Activated CD4-positive, alpha-beta memory T cell treated with anti-CD3 and anti-CD28 coated beads, Interleukin-2, amount 10 ng/mL, durations not matched to agents 7 days and 5 days (primary cell): Measurements from ENCODE around the gene PRELID3B. TPM values are rescaled to one million over a fixed set of nuclear protein-coding genes. Genes with fewer than 3 reads are reported as not detected.
A peak's percentile ranks its signal among the peaks of the same experiment; 100 is the strongest.

Source experiments
- CTCF ChIA-PET: fragments of 350-600 bp; sonication (Branson Sonifier 250); formaldehyde crosslinking; loops from one replicate; lab custom pipeline; 2021; ENCODE audit warnings: antibody characterized with exemption, inconsistent platforms; lab: Charles Lee
- POLR2A ChIA-PET: fragments of 350-600 bp; sonication (Branson Sonifier 250); formaldehyde crosslinking; loops from one replicate; lab custom pipeline; 2021; ENCODE audit warnings: antibody characterized with exemption; lab: Charles Lee
- DNase-seq: peaks from one replicate; pipeline ENCODE4 v3.0.0-alpha.2; 2020
- H3K27ac Mint-ChIP-seq: one replicate; pipeline ENCODE4 v1.8.0; 2021; ENCODE audit warnings: mild to moderate bottlenecking, mixed read lengths
- H3K27me3 Mint-ChIP-seq: one replicate; pipeline ENCODE4 v1.8.0; 2021; ENCODE audit warnings: mixed read lengths
- H3K36me3 Mint-ChIP-seq: one replicate; pipeline ENCODE4 v1.8.0; 2021; ENCODE audit warnings: low read depth, mixed read lengths
- H3K4me1 Mint-ChIP-seq: one replicate; pipeline ENCODE4 v1.8.0; 2021; ENCODE audit warnings: mixed read lengths
- H3K4me3 Mint-ChIP-seq: one replicate; pipeline ENCODE4 v1.8.0; 2021; ENCODE audit warnings: mild to moderate bottlenecking, mixed read lengths
- H3K9me3 Mint-ChIP-seq: one replicate; pipeline ENCODE4 v1.8.0; 2021; ENCODE audit warnings: mixed read lengths
- total RNA-seq, 2 experiments: library from RNA; stranded (reverse); gene quantifications; one replicate each; pipeline ENCODE4 v1.2.3, GENCODE V29; 2021

PRELID3B gene
- 10 to 100 TPM; 88.6 to 88.7 TPM for total RNA-seq

DNA sequence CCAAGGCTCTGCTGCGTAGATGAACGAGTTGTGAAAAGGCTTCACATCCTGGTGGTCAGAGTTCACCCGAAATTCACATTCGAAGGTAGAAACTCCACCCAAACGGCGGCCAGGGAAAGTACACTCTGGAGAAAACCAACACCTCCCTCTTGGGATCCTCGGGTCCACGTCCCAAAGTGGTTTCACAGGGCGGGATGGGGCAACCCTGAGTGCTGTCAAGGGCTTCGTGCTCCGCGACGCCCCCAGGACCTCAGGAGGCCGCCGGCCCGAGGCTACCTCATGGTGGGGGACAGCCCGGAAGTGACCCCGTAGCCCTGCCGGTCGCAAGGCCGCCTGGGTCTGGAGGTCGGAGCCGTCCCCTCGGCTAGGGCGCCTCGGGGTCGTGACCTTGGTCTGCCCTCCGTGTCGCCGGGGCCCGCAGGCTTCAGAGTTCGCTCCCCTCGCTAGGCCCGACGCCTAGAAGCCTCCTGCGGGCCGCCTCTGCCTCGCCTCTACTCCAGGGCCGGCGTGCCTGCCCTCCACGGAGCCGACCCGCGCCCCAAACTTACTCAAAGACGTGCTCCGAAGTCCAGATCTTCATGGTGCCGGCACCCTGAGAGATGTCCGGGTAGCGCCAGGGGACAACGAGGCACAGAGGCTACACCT lies at the start of gene PRELID3B:
TSS of gene PRELID3B (minus strand) at position 636 of the 645 bp plus-strand sequence. CDS start at position 580, 56 bp downstream.
- ChIA-PET POLR2A (interaction anchor here (1.5 to 4.8 kb wide), 7 partner anchors 10 to 153 kb away, joined by 3 to 80 read pairs (median 12); partner anchors contain the start of genes ATP5F1E, NELFCD and ZNF831), CTCF (interaction anchor here (1.4 to 3.9 kb wide), 2 partner anchors 10 to 165 kb away, joined by 3 to 21 read pairs; partner anchors contain the start of gene ATP5F1E)
- no peaks in the 10 kb centered on the region for H3K9me3 Mint-ChIP-seq
- H3K27ac Mint-ChIP-seq = peak within 1 kb of the TSS; percentile 83
- H3K4me1 Mint-ChIP-seq = peaks cover 55% of the 10 kb centered on the region
- no peaks in the 10 kb centered on the region for H3K27me3 Mint-ChIP-seq
- peak within 1 kb of the TSS; percentile 90 for H3K4me3 Mint-ChIP-seq
- DNase-seq = no peak
- peaks cover 30% of the 10 kb centered on the region for H3K36me3 Mint-ChIP-seq

GRCh38 chr20:59087829-59088433 lies 45.3 kb upstream of the PRELID3B start:
- POLR2A ChIA-PET = interaction anchor here (0.8 to 2.2 kb wide), 7 partner anchors 44 to 134 kb away, joined by 3 to 10 read pairs (median 5); partner anchors contain the start of genes ATP5F1E and ZNF831
- Mint-ChIP-seq H3K27ac (no peak overlapping the region), H3K27me3 (peaks cover 18% of the 10 kb centered on the region), H3K9me3 (no peaks in the 10 kb centered on the region), H3K4me1 (peaks cover 3% of the 10 kb centered on the region), H3K4me3 (no peak overlapping the region), H3K36me3 (no peaks in the 10 kb centered on the region)
- DNase-seq = peak; percentile 84
- CTCF ChIA-PET = interaction anchor here (0.7 to 3.6 kb wide), 35 partner anchors 8 to 733 kb away, joined by 3 to 137 read pairs (median 4); partner anchors contain the start of gene ZNF831

GRCh38 chr20:59086923-59087322 lies 44.3 kb upstream of the PRELID3B start:
- peaks cover 19% of the 10 kb centered on the region for H3K27me3 Mint-ChIP-seq
- no peak overlapping the region for H3K4me3 Mint-ChIP-seq
- H3K27ac Mint-ChIP-seq = no peak overlapping the region
- H3K4me1 Mint-ChIP-seq = peaks cover 3% of the 10 kb centered on the region
- DNase-seq = no peak
- ChIA-PET POLR2A (interaction anchor here (1.5 to 2.2 kb wide), 3 partner anchors 43 to 121 kb away, joined by 3 to 10 read pairs (median 6); partner anchors contain the start of gene ATP5F1E), CTCF (interaction anchor here (1.2 to 3.6 kb wide), 16 partner anchors 9 to 409 kb away, joined by 3 to 137 read pairs (median 7); partner anchors contain the start of gene ZNF831)
- H3K9me3 Mint-ChIP-seq = no peaks in the 10 kb centered on the region
- H3K36me3 Mint-ChIP-seq = no peaks in the 10 kb centered on the region

DNA sequence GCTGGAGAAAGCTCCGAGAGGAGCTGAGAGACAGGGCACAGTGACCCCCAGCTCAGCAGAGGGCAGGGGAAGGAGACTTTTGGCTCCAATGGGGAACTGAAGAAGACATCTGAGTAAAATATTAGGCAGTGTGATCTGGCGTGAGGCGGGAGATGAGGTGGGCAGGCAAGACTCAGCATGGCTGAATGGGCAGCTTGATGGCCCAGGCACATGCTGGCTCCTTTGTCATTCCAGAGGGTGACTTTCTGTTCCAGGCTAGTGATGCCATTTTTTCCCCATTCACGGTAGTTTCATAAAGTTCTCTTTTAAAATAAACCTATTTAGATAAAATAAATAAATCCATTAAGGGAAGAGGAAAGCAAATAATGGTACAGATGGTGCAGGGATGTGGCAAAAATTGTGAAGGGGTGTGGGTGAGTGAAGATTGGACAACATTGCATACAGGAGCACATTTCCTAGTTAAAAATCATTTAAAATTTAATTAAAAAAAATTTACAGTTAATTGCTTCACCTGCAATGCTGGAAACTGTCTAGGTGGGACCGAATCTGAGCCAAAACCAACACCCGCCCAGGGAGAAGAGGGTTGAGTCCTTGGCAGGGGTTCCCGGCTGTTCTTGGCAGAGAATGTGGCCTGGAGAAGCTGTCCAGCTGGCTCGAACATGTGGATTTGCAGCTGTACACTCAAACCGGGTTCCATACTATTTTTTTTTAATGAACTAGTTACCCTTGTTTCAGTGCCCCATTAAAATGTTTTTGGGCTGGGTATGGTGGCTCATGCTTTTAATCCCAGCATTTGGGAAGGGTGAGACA lies 41.7 kb upstream of the PRELID3B start:
- no peak overlapping the region for H3K27ac Mint-ChIP-seq
- no peak for DNase-seq
- CTCF ChIA-PET = interaction anchor here (2.5 kb wide), 1 partner anchor 138 kb away, joined by 8 read pairs; no protein-coding TSS in a partner anchor

GRCh38 chr20:59082981-59083380 lies 40.4 kb upstream of the PRELID3B start:
- H3K36me3 Mint-ChIP-seq = no peaks in the 10 kb centered on the region
- no peak overlapping the region for H3K27ac Mint-ChIP-seq
- CTCF ChIA-PET = interaction anchor here (0.8 to 2.5 kb wide), 6 partner anchors 39 to 141 kb away, joined by 4 to 8 read pairs (median 6); no protein-coding TSS in a partner anchor
- DNase-seq = no peak
- POLR2A ChIA-PET = no interaction called here
- H3K4me1 Mint-ChIP-seq = peaks cover 5% of the 10 kb centered on the region
- H3K27me3 Mint-ChIP-seq = peaks cover 24% of the 10 kb centered on the region
- no peak overlapping the region for H3K4me3 Mint-ChIP-seq
- H3K9me3 Mint-ChIP-seq = no peaks in the 10 kb centered on the region

More for the DNA sequence above, 41.7 kb upstream of the PRELID3B start:
- Mint-ChIP-seq H3K27me3 (peaks cover 24% of the 10 kb centered on the region), H3K36me3 (no peaks in the 10 kb centered on the region), H3K4me1 (peaks cover 3% of the 10 kb centered on the region), H3K9me3 (no peaks in the 10 kb centered on the region), H3K4me3 (no peak overlapping the region)
- POLR2A ChIA-PET = no interaction called here

- Mint-ChIP-seq H3K27ac (no peak overlapping the region), H3K36me3 (no peaks in the 10 kb centered on the region), H3K4me3 (no peak overlapping the region), H3K9me3 (no peaks in the 10 kb centered on the region), H3K4me1 (peaks cover 9% of the 10 kb centered on the region), H3K27me3 (peaks cover 24% of the 10 kb centered on the region)
- ChIA-PET POLR2A (no interaction called here), CTCF (interaction anchor here (0.8 to 2.5 kb wide), 6 partner anchors 38 to 142 kb away, joined by 4 to 8 read pairs (median 6); no protein-coding TSS in a partner anchor)
- no peak for DNase-seq
These were observed 39.6 kb upstream of the PRELID3B start for GRCh38 chr20:59082077-59082740.

- ChIA-PET POLR2A (no interaction called here), CTCF (no interaction called here)
- Mint-ChIP-seq H3K9me3 (no peaks in the 10 kb centered on the region), H3K27ac (no peak overlapping the region), H3K4me1 (peaks cover 16% of the 10 kb centered on the region), H3K36me3 (no peaks in the 10 kb centered on the region), H3K27me3 (peaks cover 27% of the 10 kb centered on the region), H3K4me3 (no peak overlapping the region)
- no peak for DNase-seq
These were observed 38.5 kb upstream of the PRELID3B start for GRCh38 chr20:59081036-59081435.

DNA sequence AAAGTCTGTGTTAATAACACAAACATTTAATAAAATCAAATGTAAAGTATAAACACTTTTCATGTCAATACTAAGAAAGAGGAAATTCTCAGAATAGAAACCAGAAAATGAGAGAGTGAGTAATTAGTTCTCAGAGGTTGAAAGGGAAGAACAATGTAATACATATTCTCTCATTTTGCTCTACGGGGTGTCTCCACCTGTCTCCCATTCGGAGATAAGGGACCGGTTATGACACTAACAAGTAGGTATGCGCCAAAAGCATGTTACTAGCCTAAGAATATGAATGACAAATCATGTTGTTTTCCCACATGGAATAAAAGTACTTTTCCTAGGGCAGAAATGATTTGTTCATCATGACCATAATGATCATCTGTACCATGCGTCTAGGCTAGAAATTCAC lies 35.6 kb upstream of the PRELID3B start:
- CTCF ChIA-PET = no interaction called here
- POLR2A ChIA-PET = no interaction called here
- H3K27me3 Mint-ChIP-seq = peaks cover 33% of the 10 kb centered on the region
- no peaks in the 10 kb centered on the region for H3K9me3 Mint-ChIP-seq
- H3K36me3 Mint-ChIP-seq = no peaks in the 10 kb centered on the region
- DNase-seq = no peak
- H3K4me1 Mint-ChIP-seq = peaks cover 32% of the 10 kb centered on the region
- no peak overlapping the region for H3K27ac Mint-ChIP-seq
- no peak overlapping the region for H3K4me3 Mint-ChIP-seq

DNA sequence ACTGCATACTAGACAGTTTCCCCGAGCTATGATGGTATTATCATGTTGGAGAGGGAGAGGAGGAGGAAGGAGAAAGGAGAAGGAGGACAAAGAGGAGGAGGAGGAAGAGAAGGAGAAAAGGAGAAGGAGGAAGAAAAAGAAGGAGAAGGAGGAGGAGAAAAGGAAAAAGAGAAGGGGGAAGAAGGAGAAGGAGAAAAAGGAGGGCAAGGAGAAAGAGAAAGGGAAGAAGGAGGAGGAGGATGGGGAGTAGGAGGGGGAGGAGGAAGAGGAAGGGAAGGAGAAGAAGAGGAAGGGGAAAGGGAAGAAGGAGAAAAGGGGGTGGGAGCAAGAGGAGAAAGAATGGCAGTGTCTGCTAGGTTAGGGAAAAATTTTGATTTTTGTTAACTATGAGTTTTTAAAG lies 35.1 kb upstream of the PRELID3B start:
- ChIA-PET POLR2A (no interaction called here), CTCF (no interaction called here)
- Mint-ChIP-seq H3K36me3 (no peaks in the 10 kb centered on the region), H3K4me3 (no peak overlapping the region), H3K9me3 (no peaks in the 10 kb centered on the region), H3K4me1 (peaks cover 32% of the 10 kb centered on the region), H3K27me3 (peaks cover 35% of the 10 kb centered on the region), H3K27ac (no peak overlapping the region)
- no peak for DNase-seq

DNA sequence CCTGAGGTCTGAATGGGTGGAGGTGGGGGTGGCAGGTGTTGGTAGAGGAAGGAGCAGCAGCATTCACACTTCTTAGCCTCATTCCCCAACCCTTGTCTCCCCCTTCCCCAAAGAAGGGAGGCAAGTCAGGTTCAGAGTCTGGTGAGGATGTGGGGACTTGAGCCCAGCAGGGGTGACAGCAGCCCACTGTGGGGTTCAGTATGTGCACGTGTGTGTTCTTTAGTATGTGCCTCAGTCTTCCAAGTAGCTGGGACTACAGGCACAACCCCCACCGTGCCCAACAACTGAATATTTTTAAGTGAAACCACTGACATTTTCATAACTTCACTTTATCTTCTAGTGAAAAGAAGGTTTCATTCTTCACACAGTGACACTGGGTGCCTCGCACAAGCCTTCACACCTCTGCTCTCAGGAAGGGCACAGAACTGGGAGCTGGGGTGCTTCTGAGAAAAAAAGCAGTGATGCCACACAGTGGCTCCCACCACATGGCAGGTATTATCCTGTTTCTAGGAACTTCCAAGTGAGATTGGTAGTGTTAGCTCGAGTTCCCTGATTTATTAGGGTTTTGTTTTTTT lies 33.4 kb upstream of the PRELID3B start:
- H3K27me3 Mint-ChIP-seq = peaks cover 34% of the 10 kb centered on the region
- peaks cover 34% of the 10 kb centered on the region for H3K4me1 Mint-ChIP-seq
- H3K36me3 Mint-ChIP-seq = no peaks in the 10 kb centered on the region
- no peak overlapping the region for H3K4me3 Mint-ChIP-seq
- CTCF ChIA-PET = interaction anchor here (1.1 kb wide), 1 partner anchor 12 kb away, joined by 4 read pairs; no protein-coding TSS in a partner anchor
- no peaks in the 10 kb centered on the region for H3K9me3 Mint-ChIP-seq
- no peak for DNase-seq
- POLR2A ChIA-PET = interaction anchor here (2.3 kb wide), 1 partner anchor 102 kb away, joined by 5 read pairs; no protein-coding TSS in a partner anchor
- no peak overlapping the region for H3K27ac Mint-ChIP-seq

- Mint-ChIP-seq H3K36me3 (no peaks in the 10 kb centered on the region), H3K27ac (no peak overlapping the region), H3K4me1 (peaks cover 34% of the 10 kb centered on the region), H3K9me3 (no peaks in the 10 kb centered on the region), H3K4me3 (no peak overlapping the region), H3K27me3 (peaks cover 42% of the 10 kb centered on the region)
- no peak for DNase-seq
- ChIA-PET CTCF (interaction anchor here (1.5 kb wide), 1 partner anchor 14 kb away, joined by 3 read pairs; no protein-coding TSS in a partner anchor), POLR2A (no interaction called here)
These were observed 31.9 kb upstream of the PRELID3B start for GRCh38 chr20:59074456-59074855.
